Skin epidermis (tissue), 12 donors: ENCODE measurements around the gene IQSEC1.

Experiments used
- H3K27ac ChIP-seq, 21 experiments: fragments of 200-600 bp; sonication (generic) in 11 of 21; one replicate each; pipeline ENCODE4 v1.5.0; 2020; ENCODE audit warnings: mild to moderate bottlenecking in 3 of 21, inconsistent platforms in 2 of 21, moderate library complexity in 2 of 21
- H3K4me3 ChIP-seq, 7 experiments: fragments of 200-600 bp; sonication (generic) in 2 of 7; one replicate each; pipeline ENCODE4 v1.5.0; 2020; ENCODE audit warnings: inconsistent platforms in 2 of 7, mild to moderate bottlenecking in 2 of 7, moderate library complexity in 1 of 7

IQSEC1 gene

GRCh38 chr3:12911881-12912415 lies 161.3 kb downstream of the IQSEC1 start:
- H3K4me3 ChIP-seq, result no peak overlapping the region

GRCh38 chr3:12910356-12911099 lies 162.7 kb downstream of the IQSEC1 start:
- Histone ChIP-seq H3K4me3 (no peak overlapping the region), H3K27ac (no peak overlapping the region)

More at GRCh38 chr3:12911881-12912415, 161.3 kb downstream of the IQSEC1 start:
- no peak overlapping the region for H3K27ac ChIP-seq

GRCh38 chr3:12909710-12910109 lies 163.5 kb downstream of the IQSEC1 start:
- no peak overlapping the region for H3K27ac ChIP-seq

GRCh38 chr3:12908859-12909258 lies 164.4 kb downstream of the IQSEC1 start:
- Histone ChIP-seq H3K27ac (no peak overlapping the region), H3K4me3 (no peak overlapping the region)

More at GRCh38 chr3:12909710-12910109, 163.5 kb downstream of the IQSEC1 start:
- no peak overlapping the region for H3K4me3 ChIP-seq

GRCh38 chr3:12908136-12908730 lies 165.0 kb downstream of the IQSEC1 start:
- H3K27ac ChIP-seq, result no peak overlapping the region

GRCh38 chr3:12907729-12908128 lies 165.5 kb downstream of the IQSEC1 start:
- H3K4me3 ChIP-seq, result no peak overlapping the region
- H3K27ac ChIP-seq, result no peak overlapping the region

More at GRCh38 chr3:12908136-12908730, 165.0 kb downstream of the IQSEC1 start:
- no peak overlapping the region for H3K4me3 ChIP-seq

GRCh38 chr3:12907296-12907695 lies 165.9 kb downstream of the IQSEC1 start:
- Histone ChIP-seq H3K4me3 (no peak overlapping the region), H3K27ac (no peak overlapping the region)

GRCh38 chr3:12906916-12907290 lies 166.3 kb downstream of the IQSEC1 start:
- no peak overlapping the region for H3K27ac ChIP-seq

GRCh38 chr3:12906141-12906915 lies 166.9 kb downstream of the IQSEC1 start:
- no peak overlapping the region for H3K27ac ChIP-seq
- no peak overlapping the region for H3K4me3 ChIP-seq

More at GRCh38 chr3:12906916-12907290, 166.3 kb downstream of the IQSEC1 start:
- no peak overlapping the region for H3K4me3 ChIP-seq

- Histone ChIP-seq H3K4me3 (no peak overlapping the region), H3K27ac (no peak overlapping the region)
These were observed 167.7 kb downstream of the IQSEC1 start for GRCh38 chr3:12905316-12906071.

- Histone ChIP-seq H3K4me3 (no peak overlapping the region), H3K27ac (no peak overlapping the region)
These were observed 168.3 kb downstream of the IQSEC1 start for GRCh38 chr3:12904951-12905315.

- Histone ChIP-seq H3K4me3 (no peak overlapping the region), H3K27ac (no peak overlapping the region)
These were observed 169.3 kb downstream of the IQSEC1 start for GRCh38 chr3:12903881-12904280.

GRCh38 chr3:12903000-12903800 lies 170.0 kb downstream of the IQSEC1 start:
- H3K4me3 ChIP-seq, result no peak overlapping the region
- no peak overlapping the region for H3K27ac ChIP-seq

GRCh38 chr3:12902181-12902999 lies 170.8 kb downstream of the IQSEC1 start:
- Histone ChIP-seq H3K27ac (no peak overlapping the region), H3K4me3 (no peak overlapping the region)

- Histone ChIP-seq H3K4me3 (no peak overlapping the region), H3K27ac (no peak overlapping the region)
These were observed 171.6 kb downstream of the IQSEC1 start for GRCh38 chr3:12901623-12902045.

- no peak overlapping the region for H3K4me3 ChIP-seq
- no peak overlapping the region for H3K27ac ChIP-seq
These were observed 172.3 kb downstream of the IQSEC1 start for GRCh38 chr3:12900885-12901411.

GRCh38 chr3:12898965-12899755 lies 174.1 kb downstream of the IQSEC1 start:
- H3K27ac ChIP-seq, result no peak overlapping the region

More at GRCh38 chr3:12898965-12899755, 174.1 kb downstream of the IQSEC1 start:
- H3K4me3 ChIP-seq, result no peak overlapping the region
